Activated B cell treated with CpG ODN at 0.5 μM for 24 hours (primary cell): Measurements from ENCODE around the gene CAPRIN1. TPM values are rescaled to one million over a fixed set of nuclear protein-coding genes. Genes with fewer than 3 reads are reported as not detected.
A peak's percentile ranks its signal among the peaks of the same experiment; 100 is the strongest.
"Not testable (repeated sequence)": the region's sequence is repeated elsewhere in the genome, so short reads cannot be mapped to it uniquely, and the experiment has no call there.

Experiments used
- ATAC-seq: fragments of 200-7000 bp; cut with Tn5 transposase; one replicate; pipeline ENCODE4 v1.10.0; 2021; ENCODE audit warnings: low read depth, mild to moderate bottlenecking, moderate library complexity
- CTCF ChIA-PET: fragments of 350-600 bp; sonication (Branson Sonifier 250); formaldehyde crosslinking; loops from one replicate; lab custom pipeline; 2021; ENCODE audit warnings: antibody characterized with exemption; lab: Charles Lee
- POLR2A ChIA-PET: fragments of 350-600 bp; sonication (Branson Sonifier 250); formaldehyde crosslinking; loops from one replicate; lab custom pipeline; 2021; ENCODE audit warnings: antibody characterized with exemption; lab: Charles Lee
- DNase-seq: peaks from one replicate; pipeline ENCODE4 v3.0.0; 2022
- H3K27ac Mint-ChIP-seq: one replicate; pipeline ENCODE4 v1.8.0; 2020; ENCODE audit warnings: mixed read lengths
- H3K27me3 Mint-ChIP-seq: one replicate; pipeline ENCODE4 v1.8.0; 2021; ENCODE audit warnings: mixed read lengths
- H3K36me3 Mint-ChIP-seq: one replicate; pipeline ENCODE4 v1.8.0; 2021; ENCODE audit warnings: low read depth, mixed read lengths
- H3K4me1 Mint-ChIP-seq: one replicate; pipeline ENCODE4 v1.8.0; 2021; ENCODE audit warnings: mixed read lengths
- H3K4me3 Mint-ChIP-seq: one replicate; pipeline ENCODE4 v1.8.0; 2020; ENCODE audit warnings: mild to moderate bottlenecking, mixed read lengths
- H3K9me3 Mint-ChIP-seq: one replicate; pipeline ENCODE4 v1.8.0; 2020; ENCODE audit warnings: mixed read lengths
- intact Hi-C: fragments of 100-400 bp; cut with micrococcal nuclease; formaldehyde crosslinking; loops from one replicate; pipeline ENCODE4 v1.15.1; 2024
- total RNA-seq: library from RNA; stranded (reverse); gene quantifications from 2 replicates; pipeline ENCODE4 v1.2.3, GENCODE V29; 2022
- TF ChIP-seq, protein P1 (sequence below): fragments of 200-600 bp; IDR thresholded peaks from one replicate; pipeline ENCODE4 v1.8.0; 2022; ENCODE audit warnings: antibody characterized with exemption, mild to moderate bottlenecking

Gene CAPRIN1
- total RNA-seq, 1 donor from 2014 or later, result 158 TPM

- ATAC-seq (no peak), DNase-seq (no peak)
- Mint-ChIP-seq H3K27me3 (no peaks in the 10 kb centered on the region), H3K27ac (no peak overlapping the region), H3K9me3 (no peaks in the 10 kb centered on the region), H3K4me1 (peaks cover 5% of the 10 kb centered on the region), H3K4me3 (no peak overlapping the region), H3K36me3 (peaks cover 81% of the 10 kb centered on the region)
- TF ChIP-seq, protein P1, sequence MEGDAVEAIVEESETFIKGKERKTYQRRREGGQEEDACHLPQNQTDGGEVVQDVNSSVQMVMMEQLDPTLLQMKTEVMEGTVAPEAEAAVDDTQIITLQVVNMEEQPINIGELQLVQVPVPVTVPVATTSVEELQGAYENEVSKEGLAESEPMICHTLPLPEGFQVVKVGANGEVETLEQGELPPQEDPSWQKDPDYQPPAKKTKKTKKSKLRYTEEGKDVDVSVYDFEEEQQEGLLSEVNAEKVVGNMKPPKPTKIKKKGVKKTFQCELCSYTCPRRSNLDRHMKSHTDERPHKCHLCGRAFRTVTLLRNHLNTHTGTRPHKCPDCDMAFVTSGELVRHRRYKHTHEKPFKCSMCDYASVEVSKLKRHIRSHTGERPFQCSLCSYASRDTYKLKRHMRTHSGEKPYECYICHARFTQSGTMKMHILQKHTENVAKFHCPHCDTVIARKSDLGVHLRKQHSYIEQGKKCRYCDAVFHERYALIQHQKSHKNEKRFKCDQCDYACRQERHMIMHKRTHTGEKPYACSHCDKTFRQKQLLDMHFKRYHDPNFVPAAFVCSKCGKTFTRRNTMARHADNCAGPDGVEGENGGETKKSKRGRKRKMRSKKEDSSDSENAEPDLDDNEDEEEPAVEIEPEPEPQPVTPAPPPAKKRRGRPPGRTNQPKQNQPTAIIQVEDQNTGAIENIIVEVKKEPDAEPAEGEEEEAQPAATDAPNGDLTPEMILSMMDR, result no peak
- ChIA-PET CTCF (no interaction called here), POLR2A (interaction anchor here (0.6 kb wide), 1 partner anchor 348 kb away, joined by 4 read pairs; no protein-coding TSS in a partner anchor)
- intact Hi-C loops, result loop anchor here (2.0 to 5.0 kb wide), 2 partner anchors 18 to 32 kb away; partner anchors contain the start of gene CAPRIN1
These were observed 33.1 kb downstream of the CAPRIN1 start for GRCh38 chr11:34084637-34085036.

DNA sequence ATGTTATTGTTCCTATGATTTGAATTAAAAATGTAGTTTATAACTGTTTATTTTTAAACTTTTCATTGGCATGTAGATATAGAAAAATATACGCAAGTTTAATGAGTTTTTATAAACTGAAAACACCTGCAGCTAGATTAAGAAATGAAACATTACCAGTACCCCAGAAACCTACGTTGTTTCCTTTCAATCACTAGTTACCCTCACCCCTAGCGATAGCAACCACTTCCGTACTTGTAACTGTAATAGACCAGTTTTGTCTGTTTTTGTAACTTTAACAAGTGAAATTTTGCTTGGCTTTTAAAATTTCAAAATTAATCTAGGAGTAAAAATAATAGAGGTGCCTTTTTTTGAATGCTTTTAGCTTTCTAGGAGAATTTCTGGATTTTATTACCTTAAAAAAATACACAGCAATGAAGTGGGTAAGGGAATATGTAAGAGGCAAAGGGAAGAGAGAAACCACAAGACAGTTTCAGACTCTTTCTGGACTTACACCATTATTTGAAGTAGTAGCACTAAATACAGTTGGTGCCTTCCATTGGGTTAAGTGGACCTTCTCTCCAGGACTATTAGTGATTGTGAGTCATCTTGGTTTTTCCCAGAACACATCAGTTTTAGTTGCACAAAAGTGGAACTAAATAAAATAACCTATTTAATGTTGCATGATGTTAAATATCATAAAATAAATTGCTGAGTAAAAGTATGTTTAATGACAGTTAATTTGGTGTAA is 35.2 kb downstream of the CAPRIN1 start:
- Mint-ChIP-seq H3K4me3 (no peak overlapping the region), H3K27ac (no peak overlapping the region), H3K27me3 (no peaks in the 10 kb centered on the region), H3K9me3 (no peaks in the 10 kb centered on the region), H3K4me1 (peaks cover 5% of the 10 kb centered on the region), H3K36me3 (peaks cover 83% of the 10 kb centered on the region)
- DNase-seq (no peak), ATAC-seq (peak; percentile 10)
- ChIA-PET POLR2A (no interaction called here), CTCF (no interaction called here)
- TF ChIP-seq, protein P1, result no peak
- intact Hi-C loops, result loop anchor here (5.0 kb wide), 1 partner anchor 34 kb away; the partner anchor contains the start of gene CAPRIN1

DNA sequence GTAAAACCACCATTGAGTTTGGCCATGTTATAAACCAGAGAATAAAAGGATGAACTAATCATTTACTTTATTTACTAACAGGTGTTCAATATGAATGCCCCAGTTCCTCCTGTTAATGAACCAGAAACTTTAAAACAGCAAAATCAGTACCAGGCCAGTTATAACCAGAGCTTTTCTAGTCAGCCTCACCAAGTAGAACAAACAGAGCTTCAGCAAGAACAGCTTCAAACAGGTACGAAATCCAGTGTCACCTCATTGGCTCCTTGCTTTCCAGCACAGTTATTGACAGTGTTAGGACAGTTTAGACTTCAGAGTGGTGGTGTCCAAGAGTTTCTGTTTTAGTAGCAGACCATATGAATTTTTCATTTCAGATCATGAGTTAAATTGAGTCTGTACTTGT is 40.3 kb downstream of the CAPRIN1 start:
- TF ChIP-seq, protein P1, result no peak
- POLR2A ChIA-PET, result no interaction called here
- DNase-seq (no peak), ATAC-seq (no peak)
- no peaks in the 10 kb centered on the region for H3K9me3 Mint-ChIP-seq
- CTCF ChIA-PET, result no interaction called here
- H3K4me1 Mint-ChIP-seq, result peaks cover 2% of the 10 kb centered on the region
- intact Hi-C loops, result no loop called here
- H3K36me3 Mint-ChIP-seq, result peaks cover 82% of the 10 kb centered on the region
- no peak overlapping the region for H3K27ac Mint-ChIP-seq
- no peaks in the 10 kb centered on the region for H3K27me3 Mint-ChIP-seq
- no peak overlapping the region for H3K4me3 Mint-ChIP-seq

- H3K4me3 Mint-ChIP-seq, intact Hi-C loops, H3K27me3 Mint-ChIP-seq, H3K4me1 Mint-ChIP-seq, POLR2A ChIA-PET, CTCF ChIA-PET, H3K9me3 Mint-ChIP-seq, ATAC-seq, DNase-seq: not testable (repeated sequence)
- peaks cover 90% of the 10 kb centered on the region for H3K36me3 Mint-ChIP-seq
- peak overlapping the region; percentile 37 for H3K27ac Mint-ChIP-seq
These were observed 43.4 kb downstream of the CAPRIN1 start for GRCh38 chr11:34094900-34095299.

DNA sequence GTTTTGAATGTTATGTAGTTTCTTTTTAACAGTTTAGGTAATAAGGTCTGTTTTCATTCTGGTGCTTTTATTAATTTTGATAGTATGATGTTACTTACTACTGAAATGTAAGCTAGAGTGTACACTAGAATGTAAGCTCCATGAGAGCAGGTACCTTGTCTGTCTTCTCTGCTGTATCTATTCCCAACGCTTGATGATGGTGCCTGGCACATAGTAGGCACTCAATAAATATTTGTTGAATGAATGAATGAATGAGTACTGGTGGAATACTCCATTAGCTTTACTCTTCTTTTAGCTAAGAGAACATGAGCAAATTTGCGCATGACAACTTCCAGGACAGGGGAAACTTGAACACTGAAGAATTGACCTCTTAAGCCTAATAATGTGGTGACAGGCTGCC is 47.3 kb downstream of the CAPRIN1 start:
- H3K4me1 Mint-ChIP-seq, result peaks cover 4% of the 10 kb centered on the region
- H3K9me3 Mint-ChIP-seq, result no peaks in the 10 kb centered on the region
- no peaks in the 10 kb centered on the region for H3K27me3 Mint-ChIP-seq
- peaks cover 69% of the 10 kb centered on the region for H3K36me3 Mint-ChIP-seq
- no peak overlapping the region for H3K27ac Mint-ChIP-seq
- intact Hi-C loops, result no loop called here
- CTCF ChIA-PET, result no interaction called here
- TF ChIP-seq, protein P1, result no peak
- ATAC-seq (no peak), DNase-seq (no peak)
- POLR2A ChIA-PET, result no interaction called here
- H3K4me3 Mint-ChIP-seq, result no peak overlapping the region
